Tongue (tissue), 3 donors: Measurements from ENCODE around the gene RPL29. TPM values are rescaled to one million over a fixed set of nuclear protein-coding genes. Genes with fewer than 3 reads are reported as not detected.

Source experiments
- DNase-seq: peaks from one replicate; pipeline ENCODE4 v3.0.0-alpha.2; 2015
- small RNA-seq: library from RNA; depleted of rRNA; stranded (forward); fragments of <200 nt; gene quantifications from one replicate; pipeline ENCODE3, GENCODE V24; 2014; ENCODE audit warnings: low replicate concordance
- total RNA-seq: library from RNA; depleted of rRNA; stranded (reverse); fragments of >200 nt; gene quantifications from one replicate; pipeline ENCODE4 v1.2.3, GENCODE V29; 2014

RPL29 gene
- total RNA-seq, 1 donor from 2014 or later: 1,069 TPM

DNA sequence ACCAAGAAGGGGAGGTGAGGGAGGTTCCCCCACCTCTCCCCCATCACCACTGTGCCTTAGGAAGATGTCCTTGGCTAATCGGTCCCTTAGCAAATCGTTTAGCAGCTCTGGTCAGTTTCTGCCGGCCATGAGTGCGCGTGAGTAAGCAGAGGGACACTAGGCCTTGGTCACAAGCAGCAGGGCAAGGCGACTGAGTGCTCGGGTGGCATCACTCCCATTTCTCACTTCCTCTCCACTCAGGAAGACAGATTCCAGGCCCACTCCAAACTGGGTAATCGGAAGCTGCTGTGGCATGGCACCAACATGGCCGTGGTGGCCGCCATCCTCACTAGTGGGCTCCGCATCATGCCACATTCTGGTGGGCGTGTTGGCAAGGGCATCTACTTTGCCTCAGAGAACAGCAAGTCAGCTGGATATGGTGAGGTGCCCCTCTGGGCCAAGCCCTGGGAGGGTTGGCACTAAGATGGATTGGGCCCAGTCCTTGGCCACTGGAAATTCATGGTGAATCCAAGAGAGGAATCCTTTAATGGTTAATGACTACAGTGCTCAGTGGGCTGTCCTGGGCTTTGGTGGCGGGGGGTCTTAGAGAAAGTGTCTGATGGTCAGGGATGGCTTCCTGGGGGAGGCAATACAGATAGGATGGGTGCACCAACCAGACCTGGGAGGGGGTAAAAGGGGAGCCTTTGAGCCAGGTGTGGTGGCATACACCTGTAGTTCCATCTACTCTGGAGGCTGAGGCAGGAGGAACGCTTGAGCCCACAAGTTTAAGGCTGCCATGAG, 49.6 kb downstream of the RPL29 start:
- DNase-seq: no peak

DNA sequence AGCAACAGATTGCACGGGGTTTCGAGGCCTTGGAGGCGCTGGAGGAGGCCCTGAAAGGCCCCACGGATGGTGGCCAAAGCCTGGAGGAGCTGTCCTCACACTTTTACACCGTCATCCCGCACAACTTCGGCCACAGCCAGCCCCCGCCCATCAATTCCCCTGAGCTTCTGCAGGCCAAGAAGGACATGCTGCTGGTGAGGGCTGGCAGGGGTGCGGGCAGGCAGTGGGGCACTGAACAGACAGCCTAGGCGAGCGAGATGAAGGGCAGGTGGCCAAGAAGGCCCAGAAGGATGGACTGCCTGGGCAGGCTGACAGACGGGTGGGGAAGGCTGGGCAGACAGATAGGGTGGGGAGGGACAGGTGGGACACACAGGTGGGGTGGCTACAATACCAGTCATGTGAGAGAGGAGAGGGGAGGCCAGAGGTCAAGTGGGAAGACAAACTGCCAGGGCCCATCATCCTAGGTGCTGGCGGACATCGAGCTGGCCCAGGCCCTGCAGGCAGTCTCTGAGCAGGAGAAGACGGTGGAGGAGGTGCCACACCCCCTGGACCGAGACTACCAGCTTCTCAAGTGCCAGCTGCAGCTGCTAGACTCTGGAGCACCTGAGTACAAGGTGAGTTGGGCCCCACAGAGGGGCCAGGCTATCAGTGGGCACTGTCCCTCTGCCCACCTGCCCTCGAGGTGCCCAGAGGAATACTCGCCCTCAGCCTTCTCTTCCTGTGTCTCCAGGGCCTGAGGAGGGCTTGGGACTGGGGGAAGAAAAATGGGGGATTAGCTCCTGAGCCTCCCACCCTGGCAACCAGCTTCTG, 50.5 kb downstream of the RPL29 start:
- DNase-seq: no peak

DNA sequence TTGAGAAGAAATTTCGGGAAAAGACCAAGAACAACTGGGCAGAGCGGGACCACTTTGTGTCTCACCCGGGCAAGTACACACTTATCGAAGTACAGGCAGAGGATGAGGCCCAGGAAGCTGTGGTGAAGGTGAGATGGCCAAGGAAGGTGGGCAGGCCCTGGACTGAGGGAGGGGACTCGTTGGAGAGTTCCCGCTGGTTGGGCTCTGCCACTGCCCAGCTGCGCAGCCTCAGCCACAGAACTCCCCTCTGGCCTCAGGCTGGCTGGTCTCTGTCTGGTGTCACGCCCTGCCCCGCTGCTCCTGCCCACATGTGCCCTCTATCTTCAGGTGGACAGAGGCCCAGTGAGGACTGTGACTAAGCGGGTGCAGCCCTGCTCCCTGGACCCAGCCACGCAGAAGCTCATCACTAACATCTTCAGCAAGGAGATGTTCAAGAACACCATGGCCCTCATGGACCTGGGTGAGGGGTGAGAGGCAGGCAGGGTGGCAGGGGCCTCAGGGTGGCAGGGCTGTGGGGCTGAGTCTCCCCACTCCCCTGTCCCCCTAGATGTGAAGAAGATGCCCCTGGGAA, 51.2 kb downstream of the RPL29 start:
- no peak for DNase-seq

Small RNA genes within 50 kb of the gene (small RNA-seq; reads per million reads assigned to genes)
- gene AC115284.1: not detected

Other genes starting within 250 kb of the RPL29 start
- gene IQCF6, start 216.7 kb downstream of the RPL29 start, total RNA-seq: not detected
- not detected for gene IQCF2, start 134.3 kb downstream of the RPL29 start, total RNA-seq
- not detected for gene IQCF5, start 120.3 kb downstream of the RPL29 start, total RNA-seq
- not detected for gene IQCF1, start 92.5 kb downstream of the RPL29 start, total RNA-seq
- 9.3 TPM for gene RRP9, start 54.0 kb downstream of the RPL29 start, total RNA-seq
- gene PARP3, start 53.5 kb downstream of the RPL29 start, total RNA-seq: 4.5 TPM
- 0.41 TPM for gene GPR62, start 40.5 kb downstream of the RPL29 start, total RNA-seq
- gene PCBP4, start 28.4 kb downstream of the RPL29 start, total RNA-seq: 58.0 TPM
- gene ABHD14B, start 21.8 kb downstream of the RPL29 start, total RNA-seq: 8.7 TPM
- 14.1 TPM for gene ABHD14A, start 20.8 kb downstream of the RPL29 start, total RNA-seq
- gene ACY1, start 12.4 kb downstream of the RPL29 start, total RNA-seq: 16.8 TPM
- gene DUSP7, start 60.7 kb upstream of the RPL29 start, total RNA-seq: 18.5 TPM
- 4.5 TPM for gene POC1A, start 158.5 kb upstream of the RPL29 start, total RNA-seq
- 40.7 TPM for gene ALAS1, start 202.3 kb upstream of the RPL29 start, total RNA-seq
- gene TLR9, start 229.8 kb upstream of the RPL29 start, total RNA-seq: not detected
- 34.6 TPM for gene TWF2, start 243.3 kb upstream of the RPL29 start, total RNA-seq
- 9.9 TPM for gene PPM1M, start 249.9 kb upstream of the RPL29 start, total RNA-seq